Mononuclear cell (primary cell): ENCODE measurements around the gene NUDT9. TPM values are rescaled to one million over a fixed set of nuclear protein-coding genes. Genes with fewer than 3 reads are reported as not detected.
"Not testable (repeated sequence)": the region's sequence is repeated elsewhere in the genome, so short reads cannot be mapped to it uniquely, and the experiment has no call there.

ENCODE experiments used
- H3K27me3 ChIP-seq: 2 replicates; pipeline ENCODE4 v1.6.0; 2011; ENCODE audit warnings: low read length, control low read depth; ENCODE audit not compliant: insufficient read depth
- H3K4me1 ChIP-seq: 2 replicates; pipeline ENCODE4 v1.5.1; 2011; ENCODE audit warnings: mild to moderate bottlenecking, low read length, control low read depth; ENCODE audit not compliant: insufficient read depth
- H3K4me3 ChIP-seq: 2 replicates; pipeline ENCODE4 v1.5.1; 2011; ENCODE audit warnings: mild to moderate bottlenecking, low read length, moderate library complexity
- H3K9me3 ChIP-seq: 2 replicates; pipeline ENCODE4 v1.5.1; 2011; ENCODE audit warnings: low read depth, mild to moderate bottlenecking, control low read depth, low read length
- total RNA-seq: library from RNA; depleted of rRNA; stranded (reverse); fragments of >200 nt; gene quantifications from one replicate; pipeline ENCODE4 v1.2.3, GENCODE V29; 2012

The NUDT9 gene
- total RNA-seq, 1 donor: 3.1 TPM

GRCh38 chr4:87423317-87424098 lies 1.1 kb downstream of the NUDT9 start:
- Histone ChIP-seq H3K4me1 (peaks cover 19% of the 10 kb centered on the region), H3K9me3 (no peaks in the 10 kb centered on the region), H3K27me3 (no peaks in the 10 kb centered on the region), H3K4me3 (peak overlapping the region; percentile 81)

- H3K4me3 ChIP-seq, H3K27me3 ChIP-seq, H3K9me3 ChIP-seq: not testable (repeated sequence)
- peaks cover 19% of the 10 kb centered on the region for H3K4me1 ChIP-seq
Measured at GRCh38 chr4:87424099-87424543, 1.7 kb downstream of the NUDT9 start.

- Histone ChIP-seq H3K9me3 (no peaks in the 10 kb centered on the region), H3K27me3 (no peaks in the 10 kb centered on the region), H3K4me3 (no peak overlapping the region), H3K4me1 (peaks cover 19% of the 10 kb centered on the region)
Measured at GRCh38 chr4:87425711-87426110, 3.3 kb downstream of the NUDT9 start.

- H3K27me3 ChIP-seq: no peaks in the 10 kb centered on the region
- H3K4me1 ChIP-seq: peaks cover 11% of the 10 kb centered on the region
Measured at GRCh38 chr4:87426865-87427517, 4.6 kb downstream of the NUDT9 start.

GRCh38 chr4:87427518-87427868 lies 5.1 kb downstream of the NUDT9 start:
- H3K9me3 ChIP-seq: no peaks in the 10 kb centered on the region
- H3K4me1 ChIP-seq: peaks cover 10% of the 10 kb centered on the region
- H3K27me3 ChIP-seq: no peaks in the 10 kb centered on the region
- no peak overlapping the region for H3K4me3 ChIP-seq

More at GRCh38 chr4:87426865-87427517, 4.6 kb downstream of the NUDT9 start:
- Histone ChIP-seq H3K9me3 (no peaks in the 10 kb centered on the region), H3K4me3 (no peak overlapping the region)

GRCh38 chr4:87428979-87429378 lies 6.6 kb downstream of the NUDT9 start:
- Histone ChIP-seq H3K4me1 (peaks cover 2% of the 10 kb centered on the region), H3K27me3 (no peaks in the 10 kb centered on the region), H3K4me3 (no peak overlapping the region), H3K9me3 (no peaks in the 10 kb centered on the region)

- Histone ChIP-seq H3K4me1 (no peaks in the 10 kb centered on the region), H3K27me3 (no peaks in the 10 kb centered on the region), H3K9me3 (no peaks in the 10 kb centered on the region), H3K4me3 (no peak overlapping the region)
Measured at GRCh38 chr4:87430038-87430437, 7.7 kb downstream of the NUDT9 start.

- Histone ChIP-seq H3K27me3 (no peaks in the 10 kb centered on the region), H3K9me3 (no peaks in the 10 kb centered on the region), H3K4me3 (no peak overlapping the region), H3K4me1 (no peaks in the 10 kb centered on the region)
Measured at GRCh38 chr4:87433342-87433741, 11.0 kb downstream of the NUDT9 start.

- H3K9me3 ChIP-seq: no peaks in the 10 kb centered on the region
- H3K4me3 ChIP-seq: no peak overlapping the region
- H3K4me1 ChIP-seq: no peaks in the 10 kb centered on the region
- H3K27me3 ChIP-seq: no peaks in the 10 kb centered on the region
Measured at GRCh38 chr4:87442889-87443288, 20.5 kb downstream of the NUDT9 start.

GRCh38 chr4:87444741-87445140 lies 22.4 kb downstream of the NUDT9 start:
- Histone ChIP-seq H3K9me3 (no peaks in the 10 kb centered on the region), H3K27me3 (no peaks in the 10 kb centered on the region), H3K4me1 (no peaks in the 10 kb centered on the region), H3K4me3 (no peak overlapping the region)

GRCh38 chr4:87445964-87446363 lies 23.6 kb downstream of the NUDT9 start:
- Histone ChIP-seq H3K27me3 (no peaks in the 10 kb centered on the region), H3K9me3 (no peaks in the 10 kb centered on the region), H3K4me3 (no peak overlapping the region), H3K4me1 (no peaks in the 10 kb centered on the region)

- H3K4me3 ChIP-seq, H3K9me3 ChIP-seq, H3K27me3 ChIP-seq, H3K4me1 ChIP-seq: not testable (repeated sequence)
Measured at GRCh38 chr4:87446375-87446774, 24.0 kb downstream of the NUDT9 start.

GRCh38 chr4:87451537-87451936 lies 29.2 kb downstream of the NUDT9 start:
- no peaks in the 10 kb centered on the region for H3K4me1 ChIP-seq
- H3K9me3 ChIP-seq: no peaks in the 10 kb centered on the region
- H3K27me3 ChIP-seq: no peaks in the 10 kb centered on the region
- no peak overlapping the region for H3K4me3 ChIP-seq

GRCh38 chr4:87458913-87459312 lies 36.5 kb downstream of the NUDT9 start:
- Histone ChIP-seq H3K4me3 (no peak overlapping the region), H3K27me3 (no peaks in the 10 kb centered on the region)

GRCh38 chr4:87461281-87461700 lies 38.9 kb downstream of the NUDT9 start:
- H3K9me3 ChIP-seq: no peaks in the 10 kb centered on the region
- H3K27me3 ChIP-seq: no peaks in the 10 kb centered on the region
- no peak overlapping the region for H3K4me3 ChIP-seq
- no peaks in the 10 kb centered on the region for H3K4me1 ChIP-seq

More at GRCh38 chr4:87458913-87459312, 36.5 kb downstream of the NUDT9 start:
- no peaks in the 10 kb centered on the region for H3K9me3 ChIP-seq
- no peaks in the 10 kb centered on the region for H3K4me1 ChIP-seq

- H3K9me3 ChIP-seq: no peaks in the 10 kb centered on the region
- H3K4me1 ChIP-seq: no peaks in the 10 kb centered on the region
- H3K4me3 ChIP-seq: no peak overlapping the region
- no peaks in the 10 kb centered on the region for H3K27me3 ChIP-seq
Measured at GRCh38 chr4:87462102-87462501, 39.7 kb downstream of the NUDT9 start.
